CD4-positive, alpha-beta T cell treated with Interferon alpha-2 for 1 hour (primary cell): ENCODE measurements around the gene CRADD.

Experiments
- DNase-seq, 2 donors: peaks; one replicate each; pipeline ENCODE4 v3.0.0-alpha.2; 2020 to 2022

Gene CRADD

GRCh38 chr12:93673084-93673483 lies 4.1 kb upstream of the CRADD start:
- DNase-seq, result no peak

- DNase-seq, result no peak
These were observed 2.8 kb upstream of the CRADD start for GRCh38 chr12:93674386-93674785.

DNA sequence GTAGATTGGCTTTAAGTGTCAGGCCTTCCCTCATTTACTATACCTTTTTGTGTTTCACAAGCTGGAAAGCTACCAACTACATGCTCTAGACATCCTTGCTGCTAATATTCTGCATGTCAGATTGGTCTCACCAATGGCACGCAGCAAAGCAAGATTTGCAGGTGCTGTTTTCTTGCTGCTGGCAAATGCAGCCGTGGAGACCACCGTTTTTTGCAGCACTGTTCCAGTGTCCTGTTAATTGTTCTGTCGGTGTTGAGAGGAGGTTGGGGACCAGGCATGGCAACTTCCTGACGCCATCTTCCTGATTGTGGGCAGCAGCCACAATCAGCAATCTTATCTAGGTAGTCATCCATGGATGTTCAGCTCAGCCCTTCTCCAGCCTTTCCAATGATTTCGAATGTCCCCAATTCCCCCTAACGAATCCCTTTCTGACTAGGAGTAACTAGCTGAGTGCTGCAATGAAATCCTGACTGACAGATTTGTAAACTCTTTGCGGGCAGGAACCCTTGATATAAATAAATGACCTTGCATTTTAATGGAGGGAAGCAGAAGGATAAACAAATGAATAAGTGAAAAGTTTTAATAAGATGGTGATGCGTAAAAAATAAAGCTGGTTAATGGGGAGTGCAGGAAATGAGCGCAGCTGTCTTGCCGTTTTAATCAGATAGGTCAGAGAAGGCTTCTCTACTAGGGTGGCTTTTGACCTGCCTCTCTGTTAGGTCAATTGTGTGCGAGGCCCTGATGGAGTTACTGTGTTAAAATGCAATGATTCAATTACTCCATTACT lies 574 bp upstream of the CRADD start:
- no peak for DNase-seq

- DNase-seq, result no peak
These were observed 1.6 kb downstream of the CRADD start for GRCh38 chr12:93678779-93679178.

DNA sequence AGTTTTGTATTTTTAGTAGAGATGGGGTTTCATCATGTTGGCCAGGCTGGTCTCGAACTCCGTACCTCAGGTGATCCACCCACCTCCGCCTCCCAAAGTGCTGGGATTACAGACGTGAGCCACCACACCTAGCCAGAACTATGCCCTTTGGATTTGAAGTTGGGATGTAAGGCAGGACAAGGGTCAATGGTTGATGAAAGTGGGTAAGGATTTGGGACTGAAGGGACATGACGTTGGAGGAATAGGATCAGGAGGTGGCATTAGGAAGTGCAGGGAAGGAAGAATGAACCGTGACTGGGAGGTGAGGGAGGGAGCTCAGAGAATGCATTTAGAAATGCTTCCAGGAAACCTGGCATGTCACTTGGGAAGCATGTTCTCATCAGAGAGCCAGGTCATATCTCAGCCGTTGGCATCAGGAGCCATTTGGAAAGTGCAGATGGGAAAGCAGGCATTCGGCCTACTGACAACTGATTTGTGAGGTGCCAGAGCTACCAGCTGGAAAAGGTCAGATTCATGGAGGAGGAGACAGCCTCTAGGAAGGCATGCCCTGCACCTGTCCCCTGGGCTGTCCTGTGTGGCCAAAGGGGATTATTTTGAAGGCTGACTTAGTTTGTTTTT lies 2.2 kb downstream of the CRADD start:
- DNase-seq, result no peak

- no peak for DNase-seq
These were observed 2.8 kb downstream of the CRADD start for GRCh38 chr12:93680006-93680405.

GRCh38 chr12:93682846-93683261 lies 5.7 kb downstream of the CRADD start:
- DNase-seq, result no peak

DNA sequence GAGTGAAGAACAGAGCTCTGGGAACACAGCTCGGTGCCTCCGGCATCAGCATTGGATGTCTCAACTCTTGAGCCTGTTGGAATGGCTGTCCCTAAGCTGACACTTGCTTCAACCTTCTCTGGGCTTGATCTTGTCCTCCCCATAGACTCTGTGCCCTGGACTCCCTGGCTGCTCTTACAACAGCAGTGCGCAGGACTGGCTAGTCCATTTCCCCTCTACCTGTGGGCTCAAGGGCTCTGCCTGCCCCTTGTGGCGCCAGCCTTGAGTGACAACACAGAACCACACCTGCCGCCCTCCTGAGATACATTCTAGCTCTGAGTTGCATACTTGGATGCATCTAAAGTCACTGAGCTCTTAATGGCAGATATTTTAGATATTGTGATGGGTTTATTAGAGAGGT lies 6.2 kb downstream of the CRADD start:
- no peak for DNase-seq

GRCh38 chr12:93684716-93685115 lies 7.5 kb downstream of the CRADD start:
- DNase-seq, result peak in 1 of 2 donors; percentile 6

GRCh38 chr12:93686572-93687356 lies 9.6 kb downstream of the CRADD start:
- no peak for DNase-seq

- DNase-seq, result no peak
These were observed 12.1 kb downstream of the CRADD start for GRCh38 chr12:93689076-93689834.

DNA sequence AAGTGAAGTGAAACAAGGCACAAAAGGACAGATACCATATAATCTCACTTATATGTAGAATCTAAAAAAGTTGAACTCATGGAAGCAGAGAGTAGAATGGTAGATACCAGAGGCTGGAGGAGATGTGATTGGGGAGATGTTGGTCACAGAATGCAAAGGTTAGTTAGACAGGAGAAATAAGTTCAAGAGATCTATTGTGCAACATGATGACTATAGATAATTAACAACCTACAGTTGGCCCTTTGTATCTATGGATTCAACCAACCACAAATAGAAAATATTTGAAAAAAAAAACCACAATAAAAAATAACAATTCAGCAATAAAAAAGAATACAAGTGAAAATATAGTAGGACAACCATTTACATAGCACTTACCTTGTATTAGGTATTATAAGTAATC lies 19.3 kb downstream of the CRADD start:
- DNase-seq, result no peak

- no peak for DNase-seq
These were observed 21.3 kb downstream of the CRADD start for GRCh38 chr12:93698307-93699092.

GRCh38 chr12:93699271-93700145 lies 22.3 kb downstream of the CRADD start:
- DNase-seq, result no peak

DNA sequence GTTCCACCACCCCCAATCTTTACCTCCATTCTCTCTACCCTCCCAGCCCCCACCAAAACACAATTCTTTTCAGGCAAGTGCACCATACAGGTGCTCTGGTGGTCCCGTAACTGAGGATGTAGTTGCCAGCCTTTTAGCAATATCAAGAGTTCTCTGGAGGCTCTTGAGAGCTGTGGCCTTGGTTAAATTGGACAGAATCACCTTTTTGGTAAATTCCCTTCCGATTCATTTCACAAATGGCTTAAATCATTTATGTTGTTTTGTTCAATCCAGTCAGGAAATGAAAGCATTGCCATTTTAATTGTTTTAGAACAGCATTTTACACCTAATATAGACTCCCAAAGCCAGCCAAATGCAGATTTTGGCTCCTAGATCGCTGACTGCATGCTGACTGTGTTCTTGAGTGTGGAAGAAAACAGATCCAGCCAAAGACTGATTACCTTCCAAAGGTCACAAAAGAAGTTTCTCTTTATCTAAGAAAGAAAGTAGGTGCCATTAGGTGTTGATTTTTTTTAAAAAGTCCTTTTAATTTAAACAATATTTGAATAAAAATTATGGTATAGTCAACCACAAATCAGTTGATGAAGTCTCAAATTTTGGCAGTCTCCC lies 25.6 kb downstream of the CRADD start:
- no peak for DNase-seq

GRCh38 chr12:93704122-93704521 lies 26.9 kb downstream of the CRADD start:
- DNase-seq, result no peak

- DNase-seq, result no peak
These were observed 27.4 kb downstream of the CRADD start for GRCh38 chr12:93704625-93705024.

DNA sequence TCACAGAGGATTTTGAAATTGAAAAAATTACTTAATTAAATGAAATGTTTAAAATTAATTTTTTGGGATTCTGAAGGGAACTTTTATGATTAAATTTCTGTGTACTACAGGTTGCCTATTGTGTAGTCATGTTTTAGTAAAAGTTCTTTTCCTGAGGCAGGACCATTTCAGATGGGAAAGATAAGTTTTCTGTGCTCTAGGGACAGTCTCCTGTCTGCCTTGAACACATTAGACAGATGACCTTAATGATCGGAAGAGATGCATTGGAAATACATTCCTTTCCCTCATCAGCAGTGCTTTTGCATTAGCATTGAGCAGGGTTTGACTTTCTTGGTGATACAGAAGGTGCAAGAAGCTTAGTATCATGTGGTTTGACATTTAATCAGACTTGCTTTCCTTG lies 28.1 kb downstream of the CRADD start:
- DNase-seq, result no peak

DNA sequence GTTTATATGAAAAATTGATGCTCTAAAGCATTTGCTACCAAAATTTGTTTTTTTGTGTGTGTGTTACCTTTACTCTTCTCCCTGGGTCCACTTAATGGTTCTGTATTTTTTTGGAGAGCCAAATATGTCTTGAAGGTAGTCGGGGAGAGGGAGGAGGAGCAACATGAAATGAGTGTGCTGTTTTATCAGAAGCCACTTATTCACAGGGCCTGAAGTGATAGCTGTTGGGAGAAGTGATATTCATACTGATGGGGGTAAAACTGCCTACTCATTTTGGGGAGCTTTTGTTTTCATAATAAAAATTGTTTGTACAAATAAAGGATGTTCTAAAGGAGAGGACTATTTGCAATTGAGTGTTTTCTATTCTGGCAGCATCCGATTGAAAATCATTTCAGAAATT lies 29.2 kb downstream of the CRADD start:
- no peak for DNase-seq

DNA sequence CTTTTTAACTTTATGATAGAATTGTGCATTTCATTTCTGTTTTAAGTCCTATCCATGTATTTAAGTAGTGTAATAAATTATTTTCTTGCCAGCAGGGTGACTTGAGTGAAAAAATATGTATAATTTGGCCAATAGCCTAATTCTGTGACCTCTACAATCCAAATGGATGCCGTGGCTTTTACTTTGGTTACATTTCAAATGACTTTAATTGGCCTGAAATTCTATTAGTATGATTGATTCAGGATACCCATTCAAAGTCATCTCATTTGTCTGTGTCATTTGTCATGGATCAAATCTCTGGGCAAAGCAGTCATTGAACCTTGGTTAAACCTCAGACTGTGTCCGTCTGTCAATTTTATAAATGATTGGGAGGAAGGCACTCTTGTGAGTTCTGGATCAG lies 29.6 kb downstream of the CRADD start:
- no peak for DNase-seq

DNA sequence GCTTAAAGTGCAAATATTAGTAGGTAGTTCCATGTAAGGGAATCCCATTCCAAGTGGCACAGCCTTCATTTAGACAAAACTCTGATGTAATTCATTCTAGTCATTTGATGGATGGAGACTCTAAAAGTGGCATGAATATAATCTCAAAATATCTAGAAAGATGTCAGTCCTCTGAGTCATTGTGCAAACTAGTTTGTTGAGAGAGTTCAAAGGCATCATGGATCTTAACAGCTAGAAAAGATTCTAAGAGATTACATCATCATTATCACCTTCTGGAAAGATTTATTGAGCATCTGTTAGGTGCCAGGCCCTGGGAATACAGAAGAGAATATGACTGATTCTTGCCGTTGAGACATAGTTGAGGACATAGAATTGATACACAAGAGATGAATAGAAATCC lies 30.7 kb downstream of the CRADD start:
- DNase-seq, result no peak
